GM12874 (cell line): ENCODE measurements around the gene FKBP11.

Experiments
- CTCF ChIP-seq: IDR thresholded peaks from 2 replicates; pipeline ENCODE4 v1.5.1; 2011; ENCODE audit warnings: low read depth, mild to moderate bottlenecking, control low read depth, low read length, moderate library complexity; ENCODE audit not compliant: insufficient read depth

FKBP11 gene

GRCh38 chr12:48925304-48926011, at the start of gene FKBP11:
TSS of gene FKBP11 (minus strand) at chr12:48925492. CDS start at chr12:48925428, 64 bp downstream.
- TF ChIP-seq CTCF: 0 out of 2 replicates have a peak, but pooled peaks have one; percentile 0

GRCh38 chr12:48973941-48974673, 48.8 kb upstream of the FKBP11 start:
- peak; percentile 74 for TF ChIP-seq CTCF

GRCh38 chr12:48973531-48973930, 48.2 kb upstream of the FKBP11 start:
- no peak for TF ChIP-seq CTCF

GRCh38 chr12:48972952-48973483, 47.7 kb upstream of the FKBP11 start:
- no peak for TF ChIP-seq CTCF

GRCh38 chr12:48972213-48972951, 47.1 kb upstream of the FKBP11 start:
- peak; percentile 15; the same call in 1 of the 2 replicates for TF ChIP-seq CTCF

GRCh38 chr12:48970702-48971334, 45.5 kb upstream of the FKBP11 start:
- no peak for TF ChIP-seq CTCF
